ENCODE measurements around the gene GYG2. TPM values are rescaled to one million over a fixed set of nuclear protein-coding genes. Genes with fewer than 3 reads are reported as not detected.
"Not testable (repeated sequence)": the region's sequence is repeated elsewhere in the genome, so short reads cannot be mapped to it uniquely, and the experiment has no call there.

GYG2 gene
- total RNA-seq, 1 donor from 2014 or later, result 1.3 TPM

- Histone ChIP-seq H3K4me1 (no peaks in the 10 kb centered on the region), H3K27me3 (ENCODE audit: low read depth) (no peaks in the 10 kb centered on the region), H3K9me3 (no peaks in the 10 kb centered on the region), H3K27ac (no peak overlapping the region), H3K4me3 (no peak overlapping the region), H3K36me3 (peaks cover 21% of the 10 kb centered on the region)
- DNase-seq, result no peak
- no peak for TF ChIP-seq CTCF (IDR thresholded peaks at IDR 0.05)
- ATAC-seq, result no peak
- intact Hi-C loops (cut with DNase I), result no loop called here
Observed at GRCh38 chrX:2921193-2921592, 92.5 kb downstream of the GYG2 start.

GRCh38 chrX:2921750-2922149, 93.0 kb downstream of the GYG2 start:
- DNase-seq, result no peak
- Histone ChIP-seq H3K4me1 (no peaks in the 10 kb centered on the region), H3K27ac (no peak overlapping the region), H3K36me3 (peaks cover 21% of the 10 kb centered on the region), H3K27me3 (ENCODE audit: low read depth) (no peaks in the 10 kb centered on the region), H3K4me3 (no peak overlapping the region), H3K9me3 (no peaks in the 10 kb centered on the region)
- no peak for ATAC-seq
- no peak for TF ChIP-seq CTCF (IDR thresholded peaks at IDR 0.05)
- intact Hi-C loops (cut with DNase I), result no loop called here

GRCh38 chrX:2924151-2924550, 95.4 kb downstream of the GYG2 start:
- no peaks in the 10 kb centered on the region for H3K4me1 ChIP-seq
- no peaks in the 10 kb centered on the region for H3K27me3 ChIP-seq (ENCODE audit: low read depth)
- H3K36me3 ChIP-seq, result peaks cover 21% of the 10 kb centered on the region
- no peak for ATAC-seq
- H3K27ac ChIP-seq, result no peak overlapping the region
- TF ChIP-seq CTCF (IDR thresholded peaks at IDR 0.05), result no peak
- no peak overlapping the region for H3K4me3 ChIP-seq
- no peaks in the 10 kb centered on the region for H3K9me3 ChIP-seq
- intact Hi-C loops (cut with DNase I), result no loop called here
- DNase-seq, result no peak

GRCh38 chrX:2926255-2926654, 97.5 kb downstream of the GYG2 start:
- DNase-seq; H3K4me1 ChIP-seq; H3K27ac ChIP-seq; ATAC-seq; H3K27me3 ChIP-seq (ENCODE audit: low read depth); H3K4me3 ChIP-seq; H3K36me3 ChIP-seq; intact Hi-C loops (cut with DNase I); H3K9me3 ChIP-seq: not testable (repeated sequence)

- no peak overlapping the region for H3K27ac ChIP-seq
- DNase-seq (no peak), ATAC-seq (no peak)
- TF ChIP-seq CTCF (IDR thresholded peaks at IDR 0.05), result no peak
- intact Hi-C loops (cut with DNase I), result no loop called here
- no peaks in the 10 kb centered on the region for H3K9me3 ChIP-seq
- peaks cover 2% of the 10 kb centered on the region for H3K36me3 ChIP-seq
- H3K27me3 ChIP-seq (ENCODE audit: low read depth), result no peaks in the 10 kb centered on the region
- H3K4me3 ChIP-seq, result no peak overlapping the region
- no peaks in the 10 kb centered on the region for H3K4me1 ChIP-seq
Observed at GRCh38 chrX:2926664-2927275, 98.0 kb downstream of the GYG2 start.

- Histone ChIP-seq H3K4me1 (no peaks in the 10 kb centered on the region), H3K4me3 (peak overlapping the region; percentile 55), H3K27ac (peak overlapping the region; percentile 77), H3K36me3 (no peaks in the 10 kb centered on the region), H3K9me3 (no peaks in the 10 kb centered on the region), H3K27me3 (ENCODE audit: low read depth) (no peaks in the 10 kb centered on the region)
- intact Hi-C loops (cut with DNase I), result no loop called here
- ATAC-seq, result peak; percentile 40 to 68
- TF ChIP-seq CTCF (IDR thresholded peaks at IDR 0.05), result no peak
- peak; percentile 77 for DNase-seq
Observed at GRCh38 chrX:2928191-2928582, 99.5 kb downstream of the GYG2 start.

All from lower lobe of right lung (tissue), 2 donors.